Uterus (tissue), 4 donors: ENCODE results near the gene AP2B1. TPM values are rescaled to one million over a fixed set of nuclear protein-coding genes. Genes with fewer than 3 reads are reported as not detected.

Experiments used
- DNase-seq, 2 donors: peaks; one replicate each; pipeline ENCODE4 v3.0.0-alpha.2; 2019 to 2020
- H3K27ac ChIP-seq, 2 donors: fragments of 200-600 bp; sonication (generic); 1 replicate in 1 of 2; 2 replicates in 1 of 2; pipeline ENCODE4 v1.5.1; 2016 to 2018
- H3K27me3 ChIP-seq, 2 donors: fragments of 200-600 bp; sonication (generic); one replicate each; pipeline ENCODE4 v1.5.1; 2018 to 2019; ENCODE audit warnings: control low read depth in 1 of 2
- H3K36me3 ChIP-seq, 2 donors: fragments of 200-600 bp; sonication (generic); one replicate each; pipeline ENCODE4 v1.5.1; 2019; ENCODE audit warnings: control low read depth in 1 of 2
- H3K4me1 ChIP-seq, 2 donors: fragments of 200-600 bp; sonication (generic); one replicate each; pipeline ENCODE4 v1.5.1; 2018 to 2019; ENCODE audit warnings: control low read depth in 1 of 2
- H3K4me3 ChIP-seq, 2 donors: fragments of 200-600 bp; sonication (generic); 1 replicate in 1 of 2; 2 replicates in 1 of 2; pipeline ENCODE4 v1.5.1; 2018 to 2019; ENCODE audit warnings: mild to moderate bottlenecking in 1 of 2
- H3K9me3 ChIP-seq, 2 donors: fragments of 200-600 bp; sonication (generic); one replicate each; pipeline ENCODE4 v1.5.1; 2019; ENCODE audit warnings: control low read depth in 1 of 2
- CTCF ChIP-seq, 4 experiments: fragments of 200-600 bp in 2 of 4; fragments of 450-650 bp in 2 of 4; sonication (generic) in 2 of 4; IDR thresholded peaks; one replicate each; pipeline ENCODE4 v1.5.1; 2016 to 2019; ENCODE audit warnings: antibody characterized with exemption in 4 of 4, mild to moderate bottlenecking in 2 of 4, moderate library complexity in 1 of 4
- POLR2A ChIP-seq, 2 donors: fragments of 450-650 bp; IDR thresholded peaks; one replicate each; pipeline ENCODE4 v1.6.1; 2016; ENCODE audit warnings: antibody characterized with exemption in 2 of 2, mild to moderate bottlenecking in 1 of 2, moderate library complexity in 1 of 2
- intact Hi-C: fragments of 100-400 bp; cut with DNase I; formaldehyde crosslinking; loops from one replicate; pipeline ENCODE4 v1.15.1; 2023; ENCODE audit warnings: low total_unique reads
- total RNA-seq, 4 donors: library from RNA; depleted of rRNA in 3 of 4; stranded (reverse); fragments of >200 nt in 3 of 4; gene quantifications; one replicate each; pipeline versions ENCODE4 v1.1.0 to v1.2.4, GENCODE V29; 2014 to 2023
- donor health status: DM: yes; HTN: yes; CAD: no.

The AP2B1 gene
- total RNA-seq, 4 donors from 2014 or later = 40.7 to 124 (median 61.5) TPM

GRCh38 chr17:35735036-35735805 is 148.1 kb downstream of the AP2B1 start:
- Histone ChIP-seq H3K27me3 (no peaks in the 10 kb centered on the region), H3K4me3 (no peak overlapping the region), H3K36me3 (no peaks in the 10 kb centered on the region), H3K9me3 (no peaks in the 10 kb centered on the region), H3K4me1 (peaks cover 0 to 7% of the 10 kb centered on the region in 2 donors), H3K27ac (no peak overlapping the region)
- DNase-seq = no peak
- TF ChIP-seq CTCF (IDR thresholded peaks at IDR 0.05) (no peak), POLR2A (IDR thresholded peaks at IDR 0.05) (no peak)
- intact Hi-C loops = no loop called here

- no peak overlapping the region for H3K4me3 ChIP-seq
- TF ChIP-seq CTCF (IDR thresholded peaks at IDR 0.05) = no peak
- no peak for TF ChIP-seq POLR2A (IDR thresholded peaks at IDR 0.05)
- intact Hi-C loops = no loop called here
- H3K27me3 ChIP-seq = no peaks in the 10 kb centered on the region
- no peaks in the 10 kb centered on the region for H3K36me3 ChIP-seq
- H3K4me1 ChIP-seq = peaks cover 0 to 2% of the 10 kb centered on the region in 2 donors
- H3K9me3 ChIP-seq = no peaks in the 10 kb centered on the region
- H3K27ac ChIP-seq = no peak overlapping the region
- DNase-seq = no peak
Observed at GRCh38 chr17:35736236-35736635, 149.1 kb downstream of the AP2B1 start.

GRCh38 chr17:35738519-35739133 is 151.5 kb downstream of the AP2B1 start:
- Histone ChIP-seq H3K9me3 (no peaks in the 10 kb centered on the region), H3K27me3 (peaks cover 3 to 15% of the 10 kb centered on the region in 2 donors), H3K27ac (no peak overlapping the region), H3K4me3 (no peak overlapping the region), H3K4me1 (peaks cover 0 to 5% of the 10 kb centered on the region in 2 donors), H3K36me3 (no peaks in the 10 kb centered on the region)
- DNase-seq = no peak
- TF ChIP-seq POLR2A (IDR thresholded peaks at IDR 0.05) (no peak), CTCF (IDR thresholded peaks at IDR 0.05) (no peak)
- intact Hi-C loops = no loop called here

- intact Hi-C loops = no loop called here
- no peak overlapping the region for H3K4me3 ChIP-seq
- TF ChIP-seq CTCF (IDR thresholded peaks at IDR 0.05) = no peak
- TF ChIP-seq POLR2A (IDR thresholded peaks at IDR 0.05) = no peak
- H3K4me1 ChIP-seq = peaks cover 0 to 5% of the 10 kb centered on the region in 2 donors
- peaks cover 3 to 15% of the 10 kb centered on the region in 2 donors for H3K27me3 ChIP-seq
- no peak overlapping the region for H3K27ac ChIP-seq
- H3K36me3 ChIP-seq = no peaks in the 10 kb centered on the region
- DNase-seq = no peak
- no peaks in the 10 kb centered on the region for H3K9me3 ChIP-seq
Observed at GRCh38 chr17:35740216-35740615, 153.1 kb downstream of the AP2B1 start.
